ENCODE results near the gene SLC44A3.

Gene SLC44A3

GRCh38 chr1:94912263-94913184 lies 92.4 kb downstream of the SLC44A3 start:
- DNase-seq = no peak

- no peak for DNase-seq
Observed at GRCh38 chr1:94917251-94917650, 97.1 kb downstream of the SLC44A3 start.

GRCh38 chr1:94919241-94920030 lies 99.3 kb downstream of the SLC44A3 start:
- DNase-seq = no peak

- no peak for DNase-seq
Observed at GRCh38 chr1:94920061-94920460, 99.9 kb downstream of the SLC44A3 start.

- no peak for DNase-seq
Observed at GRCh38 chr1:94921977-94922376, 101.8 kb downstream of the SLC44A3 start.

GRCh38 chr1:94922761-94923331 lies 102.7 kb downstream of the SLC44A3 start:
- no peak for DNase-seq

GRCh38 chr1:94925004-94925403 lies 104.8 kb downstream of the SLC44A3 start:
- DNase-seq = no peak

GRCh38 chr1:94925561-94926125 lies 105.5 kb downstream of the SLC44A3 start:
- DNase-seq = no peak

GRCh38 chr1:94926126-94926914 lies 106.2 kb downstream of the SLC44A3 start:
- DNase-seq = peak; percentile 11

- DNase-seq = peak; percentile 61
Observed at GRCh38 chr1:94926915-94927404, 106.8 kb downstream of the SLC44A3 start, which contains the start of gene CNN3. TSS of gene CNN3 (minus strand) at chr1:94927110. CDS start at chr1:94926894, 216 bp downstream.

- no peak for DNase-seq
Observed at GRCh38 chr1:94927405-94928175, 107.4 kb downstream of the SLC44A3 start.

- DNase-seq = no peak
Observed at GRCh38 chr1:94928293-94928939, 108.3 kb downstream of the SLC44A3 start.

- DNase-seq = no peak
Observed at GRCh38 chr1:94929351-94930217, 109.4 kb downstream of the SLC44A3 start.

GRCh38 chr1:94931254-94931841 lies 111.2 kb downstream of the SLC44A3 start:
- DNase-seq = no peak

GRCh38 chr1:94934551-94934950 lies 114.4 kb downstream of the SLC44A3 start:
- no peak for DNase-seq

- DNase-seq = no peak
Observed at GRCh38 chr1:94935034-94935433, 114.9 kb downstream of the SLC44A3 start.

- no peak for DNase-seq
Observed at GRCh38 chr1:94935476-94935875, 115.3 kb downstream of the SLC44A3 start.

- no peak for DNase-seq
Observed at GRCh38 chr1:94936861-94937620, 116.9 kb downstream of the SLC44A3 start.
